ENCODE results near the gene MAP3K7CL.
"Not testable (repeated sequence)": the region's sequence is repeated elsewhere in the genome, so short reads cannot be mapped to it uniquely, and the experiment has no call there.

The MAP3K7CL gene

GRCh38 chr21:29133796-29134195 lies 3.4 kb downstream of the MAP3K7CL start:
- DNase-seq (ENCODE audit: low spot score), result no peak

- no peak for DNase-seq (ENCODE audit: low spot score)
Observed at GRCh38 chr21:29135481-29135880, 5.0 kb downstream of the MAP3K7CL start.

GRCh38 chr21:29136033-29136432 lies 5.6 kb downstream of the MAP3K7CL start:
- DNase-seq (ENCODE audit: low spot score), result no peak

GRCh38 chr21:29144736-29145353 lies 14.4 kb downstream of the MAP3K7CL start:
- DNase-seq (ENCODE audit: low spot score), result no peak

- no peak for DNase-seq (ENCODE audit: low spot score)
Observed at GRCh38 chr21:29145354-29145782, 14.9 kb downstream of the MAP3K7CL start.

- no peak for DNase-seq (ENCODE audit: low spot score)
Observed at GRCh38 chr21:29145852-29146453, 15.5 kb downstream of the MAP3K7CL start.

- no peak for DNase-seq (ENCODE audit: low spot score)
Observed at GRCh38 chr21:29146726-29147125, 16.3 kb downstream of the MAP3K7CL start.

GRCh38 chr21:29148530-29148929 lies 18.1 kb downstream of the MAP3K7CL start:
- no peak for DNase-seq (ENCODE audit: low spot score)

GRCh38 chr21:29149808-29150425 lies 19.5 kb downstream of the MAP3K7CL start:
- DNase-seq (ENCODE audit: low spot score), result no peak

GRCh38 chr21:29151931-29152330 lies 21.5 kb downstream of the MAP3K7CL start:
- no peak for DNase-seq (ENCODE audit: low spot score)

GRCh38 chr21:29152916-29153315 lies 22.5 kb downstream of the MAP3K7CL start:
- no peak for DNase-seq (ENCODE audit: low spot score)

GRCh38 chr21:29154270-29154669 lies 23.8 kb downstream of the MAP3K7CL start:
- no peak for DNase-seq (ENCODE audit: low spot score)

- no peak for DNase-seq (ENCODE audit: low spot score)
Observed at GRCh38 chr21:29155118-29155932, 24.9 kb downstream of the MAP3K7CL start.

GRCh38 chr21:29155933-29156260 lies 25.5 kb downstream of the MAP3K7CL start:
- no peak for DNase-seq (ENCODE audit: low spot score)

GRCh38 chr21:29157080-29157479 lies 26.6 kb downstream of the MAP3K7CL start:
- no peak for DNase-seq (ENCODE audit: low spot score)

- no peak for DNase-seq (ENCODE audit: low spot score)
Observed at GRCh38 chr21:29159842-29160241, 29.4 kb downstream of the MAP3K7CL start.

GRCh38 chr21:29162825-29163224 lies 32.4 kb downstream of the MAP3K7CL start:
- DNase-seq (ENCODE audit: low spot score), result not testable (repeated sequence)

GRCh38 chr21:29163341-29164115 lies 33.1 kb downstream of the MAP3K7CL start:
- no peak for DNase-seq (ENCODE audit: low spot score)

- DNase-seq (ENCODE audit: low spot score), result peak; percentile 68
Observed at GRCh38 chr21:29164323-29164942, 34.0 kb downstream of the MAP3K7CL start.

GRCh38 chr21:29166323-29166722 lies 35.9 kb downstream of the MAP3K7CL start:
- no peak for DNase-seq (ENCODE audit: low spot score)

- DNase-seq (ENCODE audit: low spot score), result no peak
Observed at GRCh38 chr21:29166853-29167252, 36.4 kb downstream of the MAP3K7CL start.

- not testable (repeated sequence) for DNase-seq (ENCODE audit: low spot score)
Observed at GRCh38 chr21:29167481-29167880, 37.0 kb downstream of the MAP3K7CL start.
